Uterus (tissue), 2 donors: ENCODE results near the gene KRTAP29-1.

Experiments
- CTCF ChIP-seq, 4 experiments: fragments of 200-600 bp in 2 of 4; fragments of 450-650 bp in 2 of 4; sonication (generic) in 2 of 4; IDR thresholded peaks; one replicate each; pipeline ENCODE4 v1.5.1; 2016 to 2019; ENCODE audit warnings: antibody characterized with exemption in 4 of 4, mild to moderate bottlenecking in 2 of 4, moderate library complexity in 1 of 4
- POLR2A ChIP-seq, 2 donors: fragments of 450-650 bp; IDR thresholded peaks; one replicate each; pipeline ENCODE4 v1.6.1; 2016; ENCODE audit warnings: antibody characterized with exemption in 2 of 2, mild to moderate bottlenecking in 1 of 2, moderate library complexity in 1 of 2

- TF ChIP-seq POLR2A (IDR thresholded peaks at IDR 0.05) (no peak), CTCF (IDR thresholded peaks at IDR 0.05) (no peak)
Observed at GRCh38 chr17:41334385-41335305, 32.0 kb upstream of the KRTAP29-1 start.
